Measurements from ENCODE around the gene PRKN. TPM values are rescaled to one million over a fixed set of nuclear protein-coding genes. Genes with fewer than 3 reads are reported as not detected.
"Not testable (repeated sequence)": the region's sequence is repeated elsewhere in the genome, so short reads cannot be mapped to it uniquely, and the experiment has no call there.

The PRKN gene
- total RNA-seq, 1 donor from 2014 or later = not detected

DNA sequence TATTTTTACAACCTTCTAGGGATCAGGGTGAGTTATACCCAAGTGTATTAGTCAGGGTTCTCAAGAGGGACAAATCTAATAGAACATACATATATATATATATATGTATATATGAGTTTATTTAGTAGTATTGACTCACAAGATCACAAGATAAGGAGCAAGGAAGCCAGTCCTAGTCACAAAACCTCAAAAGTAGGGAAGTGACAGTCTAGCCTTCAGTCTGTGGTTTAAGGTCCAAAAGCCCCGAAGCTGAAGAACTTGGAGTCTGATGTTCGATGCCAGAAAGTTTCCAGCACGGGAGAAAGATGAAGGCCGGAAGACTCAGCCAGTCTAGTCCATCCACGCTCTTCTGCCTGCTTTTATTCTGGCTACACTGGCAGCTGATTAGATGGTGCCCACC is 821.0 kb downstream of the PRKN start:
- peaks cover 2% of the 10 kb centered on the region for H3K27me3 Mint-ChIP-seq (ENCODE audit: insufficient read depth)
- H3K4me1 Mint-ChIP-seq (ENCODE audit: low read depth) = no peaks in the 10 kb centered on the region
- no peak overlapping the region for H3K4me3 Mint-ChIP-seq
- H3K27ac Mint-ChIP-seq = no peak overlapping the region
- DNase-seq (ENCODE audit: low spot score) = no peak
- H3K36me3 Mint-ChIP-seq (ENCODE audit: low read depth) = no peaks in the 10 kb centered on the region
- H3K9me3 Mint-ChIP-seq = no peaks in the 10 kb centered on the region
- intact Hi-C loops (cut with micrococcal nuclease) = no loop called here

DNA sequence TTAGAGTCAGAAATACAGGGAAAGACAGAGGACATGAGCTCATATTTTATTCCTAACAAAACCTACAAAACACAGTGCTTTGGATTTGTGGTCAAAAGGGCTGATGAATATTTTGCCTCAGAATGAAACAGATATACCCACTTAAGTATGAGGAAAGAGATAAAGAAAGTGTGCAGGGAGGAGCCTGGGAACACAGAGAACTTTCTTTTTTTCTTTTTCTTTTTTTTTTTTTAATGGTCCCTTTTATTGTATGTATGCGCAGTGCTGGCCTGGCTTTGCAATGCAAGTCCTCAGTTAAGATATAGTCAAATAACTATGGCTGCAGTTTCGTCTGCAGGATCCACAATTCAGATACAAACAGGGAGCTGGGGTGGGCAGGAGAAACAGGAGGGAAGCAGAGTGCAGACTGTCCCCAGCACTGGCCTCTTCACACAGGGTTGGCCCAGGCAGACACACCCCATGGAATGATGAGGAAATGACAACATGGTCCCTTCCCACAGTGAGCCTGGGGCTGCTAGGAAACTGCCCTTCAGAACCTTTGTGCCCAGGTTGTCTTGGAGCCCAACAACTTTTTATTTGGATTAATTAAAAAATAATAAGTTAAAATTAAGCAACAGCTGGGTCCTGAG is 823.9 kb downstream of the PRKN start:
- intact Hi-C loops (cut with micrococcal nuclease) = no loop called here
- peaks cover 2% of the 10 kb centered on the region for H3K27me3 Mint-ChIP-seq (ENCODE audit: insufficient read depth)
- H3K4me3 Mint-ChIP-seq = no peak overlapping the region
- no peaks in the 10 kb centered on the region for H3K36me3 Mint-ChIP-seq (ENCODE audit: low read depth)
- no peak for DNase-seq (ENCODE audit: low spot score)
- H3K4me1 Mint-ChIP-seq (ENCODE audit: low read depth) = no peaks in the 10 kb centered on the region
- H3K9me3 Mint-ChIP-seq = no peaks in the 10 kb centered on the region
- H3K27ac Mint-ChIP-seq = no peak overlapping the region

DNA sequence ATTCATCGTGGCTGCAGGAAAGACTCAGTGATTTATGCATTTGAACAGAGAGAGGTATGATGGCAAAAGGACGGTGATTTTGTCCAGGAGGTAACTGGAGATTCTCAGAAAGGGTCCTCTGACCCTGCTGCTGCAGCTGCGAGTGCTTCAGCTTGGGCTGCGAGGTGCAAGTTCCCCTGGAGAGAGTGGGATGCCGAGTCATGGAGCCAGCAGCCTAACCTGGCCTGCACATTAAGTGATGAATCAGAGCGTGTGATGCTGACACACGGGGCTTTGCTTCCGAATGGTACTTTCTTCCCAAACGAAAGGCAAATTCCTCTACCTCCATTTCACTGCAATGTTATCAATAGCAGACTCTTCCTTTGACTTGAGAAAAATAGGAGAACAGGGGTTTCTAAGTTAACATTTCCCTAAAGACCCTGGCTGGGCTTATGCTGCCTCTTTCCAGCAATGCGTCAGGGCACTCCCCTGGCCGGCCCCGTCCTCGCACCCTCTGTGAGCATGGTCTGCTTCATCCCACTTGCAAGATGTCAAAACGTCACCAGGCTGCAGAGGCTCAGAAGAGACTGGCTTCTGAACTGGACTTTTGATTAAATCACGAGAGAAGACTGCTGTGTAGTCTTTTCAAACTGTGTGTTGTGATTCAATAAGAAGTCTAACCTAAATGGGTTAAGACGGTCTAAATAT is 825.7 kb downstream of the PRKN start:
- Mint-ChIP-seq H3K27me3 (ENCODE audit: insufficient read depth) (peaks cover 2% of the 10 kb centered on the region), H3K27ac (no peak overlapping the region), H3K4me3 (no peak overlapping the region), H3K36me3 (ENCODE audit: low read depth) (no peaks in the 10 kb centered on the region), H3K4me1 (ENCODE audit: low read depth) (no peaks in the 10 kb centered on the region), H3K9me3 (no peaks in the 10 kb centered on the region)
- no peak for DNase-seq (ENCODE audit: low spot score)
- intact Hi-C loops (cut with micrococcal nuclease) = no loop called here

DNA sequence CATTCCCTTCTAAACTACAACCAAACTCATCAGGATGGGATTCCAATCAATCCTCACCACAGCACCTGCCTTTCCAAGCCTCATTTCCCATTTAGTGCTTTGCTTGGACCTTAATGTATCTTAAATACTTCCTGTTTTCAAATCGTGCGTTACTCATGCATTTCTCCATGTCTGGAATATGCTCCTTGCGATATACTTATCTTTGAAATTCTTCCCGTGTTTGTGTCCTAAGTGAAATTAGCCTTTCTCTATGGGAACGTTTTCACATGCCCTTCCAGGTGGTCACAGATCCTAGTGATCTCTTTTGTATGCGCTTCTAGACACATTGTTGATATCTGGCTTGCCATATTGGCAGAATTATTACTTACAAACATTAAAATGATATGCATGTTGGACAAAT is 833.1 kb downstream of the PRKN start:
- Mint-ChIP-seq H3K4me1 (ENCODE audit: low read depth) (no peaks in the 10 kb centered on the region), H3K36me3 (ENCODE audit: low read depth) (no peaks in the 10 kb centered on the region), H3K9me3 (no peaks in the 10 kb centered on the region)

DNA sequence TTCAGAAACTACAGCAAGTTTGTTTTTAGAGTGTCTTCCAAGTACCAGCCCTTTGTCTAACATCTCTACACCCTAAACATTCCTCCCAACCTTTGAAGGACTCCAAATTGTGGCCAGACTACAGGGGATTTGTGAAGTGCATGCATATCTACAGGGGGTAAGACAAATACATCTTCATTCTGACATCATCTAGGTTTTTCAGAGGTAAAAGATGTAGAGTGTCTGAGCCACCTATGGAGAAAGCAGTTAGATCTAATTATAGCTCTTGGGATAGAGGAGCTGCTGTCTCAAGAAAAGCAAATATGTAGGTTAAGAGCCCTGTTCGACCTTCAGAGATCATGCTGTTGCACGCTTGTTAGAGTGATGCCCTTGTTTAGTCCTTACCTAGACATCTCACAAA is 836.0 kb downstream of the PRKN start:
- H3K4me1 Mint-ChIP-seq (ENCODE audit: low read depth) = no peaks in the 10 kb centered on the region
- H3K9me3 Mint-ChIP-seq = no peaks in the 10 kb centered on the region
- no peak for DNase-seq (ENCODE audit: low spot score)
- intact Hi-C loops (cut with micrococcal nuclease) = no loop called here
- H3K4me3 Mint-ChIP-seq = no peak overlapping the region
- H3K27ac Mint-ChIP-seq = no peak overlapping the region
- H3K36me3 Mint-ChIP-seq (ENCODE audit: low read depth) = no peaks in the 10 kb centered on the region
- H3K27me3 Mint-ChIP-seq (ENCODE audit: insufficient read depth) = peaks cover 3% of the 10 kb centered on the region

More for the DNA sequence above, 833.1 kb downstream of the PRKN start:
- intact Hi-C loops (cut with micrococcal nuclease) = no loop called here
- peaks cover 3% of the 10 kb centered on the region for H3K27me3 Mint-ChIP-seq (ENCODE audit: insufficient read depth)
- H3K4me3 Mint-ChIP-seq = no peak overlapping the region
- no peak for DNase-seq (ENCODE audit: low spot score)
- no peak overlapping the region for H3K27ac Mint-ChIP-seq

DNA sequence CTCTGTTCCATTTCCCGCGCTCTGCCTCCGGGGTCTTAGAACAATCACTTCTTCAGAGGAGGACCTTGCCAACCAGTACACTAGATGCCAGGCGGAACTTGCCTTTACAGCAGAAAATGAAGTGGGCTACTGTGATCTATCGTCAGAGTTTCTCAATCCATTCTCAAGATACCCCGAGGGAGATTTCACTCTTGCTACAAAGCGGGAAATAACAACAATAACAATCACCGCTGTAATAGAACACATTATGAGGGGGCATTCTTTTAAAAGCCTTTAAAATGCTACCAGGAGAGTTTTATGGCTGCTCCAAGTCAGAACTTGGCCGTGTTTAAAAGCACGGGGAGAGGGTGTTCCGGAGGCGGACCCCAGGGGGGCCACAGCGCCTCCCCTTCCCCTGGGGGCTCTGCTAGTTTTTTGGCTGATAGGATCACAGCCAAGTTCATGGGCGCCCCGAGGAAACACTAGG is 836.7 kb downstream of the PRKN start:
- Mint-ChIP-seq H3K36me3 (ENCODE audit: low read depth) (no peaks in the 10 kb centered on the region), H3K4me1 (ENCODE audit: low read depth) (no peaks in the 10 kb centered on the region), H3K27me3 (ENCODE audit: insufficient read depth) (peaks cover 3% of the 10 kb centered on the region), H3K27ac (no peak overlapping the region), H3K9me3 (no peaks in the 10 kb centered on the region), H3K4me3 (no peak overlapping the region)
- intact Hi-C loops (cut with micrococcal nuclease) = no loop called here
- no peak for DNase-seq (ENCODE audit: low spot score)

DNA sequence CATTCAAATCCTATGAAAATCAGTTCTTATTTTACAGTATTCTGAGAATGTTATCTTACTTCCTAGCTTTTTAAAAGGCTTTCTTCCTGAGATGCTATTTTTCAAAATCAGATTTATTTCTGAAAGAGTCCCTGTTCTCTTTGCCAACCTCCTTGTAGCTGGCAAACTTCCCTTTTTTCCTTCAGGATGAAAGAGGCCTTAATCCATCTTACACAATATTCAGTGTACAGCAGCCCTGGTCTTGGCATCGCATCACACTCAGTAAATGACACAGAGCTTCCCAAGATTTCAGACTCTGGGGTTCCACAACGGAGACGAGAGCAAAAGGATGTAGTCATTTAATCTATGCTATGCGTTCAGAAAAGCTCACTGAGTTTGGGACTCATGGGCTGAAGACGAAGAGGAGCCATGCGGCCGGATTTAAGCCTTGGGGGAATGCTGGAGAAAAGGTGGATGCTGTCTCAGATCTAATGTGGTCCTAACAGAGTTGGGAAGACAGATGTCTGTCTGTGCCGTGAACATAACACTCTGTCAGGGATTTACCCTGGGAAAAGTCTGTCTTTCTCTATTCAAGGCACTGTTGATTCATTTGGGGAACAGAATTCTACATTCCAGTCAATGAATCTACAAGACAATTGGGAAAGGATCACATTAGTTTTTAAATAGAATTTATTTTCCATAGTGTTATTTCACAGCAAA is 837.3 kb downstream of the PRKN start:
- Mint-ChIP-seq H3K27me3 (ENCODE audit: insufficient read depth) (peaks cover 3% of the 10 kb centered on the region), H3K36me3 (ENCODE audit: low read depth) (no peaks in the 10 kb centered on the region), H3K9me3 (no peaks in the 10 kb centered on the region), H3K27ac (no peak overlapping the region), H3K4me1 (ENCODE audit: low read depth) (no peaks in the 10 kb centered on the region), H3K4me3 (no peak overlapping the region)
- no peak for DNase-seq (ENCODE audit: low spot score)
- intact Hi-C loops (cut with micrococcal nuclease) = no loop called here

DNA sequence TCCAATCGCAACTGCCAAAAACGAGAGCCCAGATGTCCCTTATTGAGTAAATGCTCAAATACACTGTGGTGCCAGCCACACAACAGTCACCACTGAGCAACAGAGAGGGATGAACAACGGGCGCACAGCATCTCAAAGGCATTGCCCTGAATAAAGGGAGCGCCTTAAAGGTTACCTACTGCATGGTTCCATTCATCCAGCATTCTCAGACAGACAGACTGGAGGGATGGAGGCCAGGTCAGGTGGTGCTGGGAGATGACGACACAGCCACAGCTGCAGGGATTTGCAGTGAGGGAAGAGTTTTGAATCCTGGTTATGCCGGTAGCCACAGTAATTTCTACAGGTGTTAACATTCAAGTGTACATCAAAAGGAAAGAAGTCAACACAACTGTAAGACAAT is 838.2 kb downstream of the PRKN start:
- Mint-ChIP-seq H3K36me3 (ENCODE audit: low read depth) (no peaks in the 10 kb centered on the region), H3K27me3 (ENCODE audit: insufficient read depth) (peaks cover 3% of the 10 kb centered on the region), H3K4me1 (ENCODE audit: low read depth) (no peaks in the 10 kb centered on the region), H3K27ac (no peak overlapping the region), H3K9me3 (no peaks in the 10 kb centered on the region), H3K4me3 (no peak overlapping the region)
- intact Hi-C loops (cut with micrococcal nuclease) = no loop called here
- no peak for DNase-seq (ENCODE audit: low spot score)

DNA sequence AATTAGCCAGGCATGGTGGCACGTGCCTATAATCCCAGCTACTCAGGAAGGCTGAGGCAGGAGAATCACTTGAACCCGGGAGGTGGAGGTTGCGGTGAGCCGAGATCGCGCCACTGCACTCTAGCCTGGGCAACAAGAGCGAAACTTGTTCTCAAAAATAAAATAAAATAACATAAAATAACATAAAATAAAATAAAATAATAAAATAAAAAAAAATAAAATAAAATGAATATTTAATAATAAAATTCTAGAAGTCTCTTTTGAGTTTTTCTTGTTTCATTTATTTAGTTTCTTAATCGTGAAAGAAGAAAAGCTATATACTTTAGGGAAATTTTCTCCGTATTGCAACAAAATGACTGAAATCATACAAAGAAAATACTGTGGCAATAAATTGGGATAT is 841.0 kb downstream of the PRKN start:
- H3K9me3 Mint-ChIP-seq; H3K4me3 Mint-ChIP-seq; H3K4me1 Mint-ChIP-seq (ENCODE audit: low read depth); H3K27me3 Mint-ChIP-seq (ENCODE audit: insufficient read depth); DNase-seq (ENCODE audit: low spot score); H3K36me3 Mint-ChIP-seq (ENCODE audit: low read depth); H3K27ac Mint-ChIP-seq; intact Hi-C loops (cut with micrococcal nuclease): not testable (repeated sequence)

DNA sequence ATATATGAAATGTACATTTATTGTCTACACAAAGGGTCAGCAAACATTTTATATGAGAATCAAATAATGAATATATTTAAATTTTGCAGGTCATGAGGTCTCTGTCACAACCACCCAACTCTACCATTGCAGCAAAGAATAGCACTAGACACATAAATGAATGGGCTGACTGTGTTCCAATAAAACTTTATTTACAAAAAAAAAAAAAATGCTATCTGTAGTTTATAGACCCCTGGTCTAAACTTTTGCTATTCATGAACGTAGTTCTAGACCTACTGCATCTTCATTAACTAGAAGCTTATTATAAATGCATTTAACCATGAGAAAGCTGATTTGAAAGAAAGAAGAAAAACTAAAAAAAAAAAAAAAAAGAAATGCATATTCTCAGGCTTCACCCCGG is 842.8 kb downstream of the PRKN start:
- DNase-seq (ENCODE audit: low spot score) = no peak
- no peak overlapping the region for H3K4me3 Mint-ChIP-seq
- H3K9me3 Mint-ChIP-seq = no peaks in the 10 kb centered on the region
- no peaks in the 10 kb centered on the region for H3K36me3 Mint-ChIP-seq (ENCODE audit: low read depth)
- H3K4me1 Mint-ChIP-seq (ENCODE audit: low read depth) = no peaks in the 10 kb centered on the region
- H3K27me3 Mint-ChIP-seq (ENCODE audit: insufficient read depth) = no peaks in the 10 kb centered on the region
- no peak overlapping the region for H3K27ac Mint-ChIP-seq
- intact Hi-C loops (cut with micrococcal nuclease) = no loop called here

DNA sequence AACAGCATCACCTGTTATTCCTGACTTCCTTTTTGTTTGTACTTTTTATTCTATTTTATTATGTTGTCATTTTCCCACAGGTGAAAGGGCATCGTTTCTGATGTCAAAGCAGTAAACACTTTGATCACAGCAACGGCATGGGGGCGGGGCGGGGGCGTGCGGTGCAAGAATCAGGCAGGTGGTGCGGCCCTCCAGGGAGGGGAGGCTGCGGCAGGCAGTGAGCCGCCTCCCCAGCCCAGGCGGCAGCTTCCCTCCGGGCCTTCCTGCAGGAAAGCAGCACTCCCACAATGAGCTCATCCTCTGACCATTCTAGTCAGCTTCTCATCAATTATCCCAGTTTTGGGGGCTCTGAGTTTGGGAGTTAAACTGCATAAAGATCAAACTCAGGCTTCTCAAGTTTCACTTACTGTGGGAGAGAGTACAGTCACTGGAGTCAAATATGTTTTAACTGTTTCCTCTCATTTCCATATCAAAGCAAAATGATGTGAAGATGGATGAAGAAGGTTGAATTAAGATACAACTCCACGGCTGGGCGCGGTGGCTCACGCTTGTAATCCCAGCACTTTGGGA is 845.3 kb downstream of the PRKN start:
- Mint-ChIP-seq H3K4me3 (no peak overlapping the region), H3K27ac (no peak overlapping the region), H3K36me3 (ENCODE audit: low read depth) (no peaks in the 10 kb centered on the region), H3K9me3 (no peaks in the 10 kb centered on the region), H3K27me3 (ENCODE audit: insufficient read depth) (no peaks in the 10 kb centered on the region), H3K4me1 (ENCODE audit: low read depth) (no peaks in the 10 kb centered on the region)
- DNase-seq (ENCODE audit: low spot score) = no peak
- intact Hi-C loops (cut with micrococcal nuclease) = no loop called here

DNA sequence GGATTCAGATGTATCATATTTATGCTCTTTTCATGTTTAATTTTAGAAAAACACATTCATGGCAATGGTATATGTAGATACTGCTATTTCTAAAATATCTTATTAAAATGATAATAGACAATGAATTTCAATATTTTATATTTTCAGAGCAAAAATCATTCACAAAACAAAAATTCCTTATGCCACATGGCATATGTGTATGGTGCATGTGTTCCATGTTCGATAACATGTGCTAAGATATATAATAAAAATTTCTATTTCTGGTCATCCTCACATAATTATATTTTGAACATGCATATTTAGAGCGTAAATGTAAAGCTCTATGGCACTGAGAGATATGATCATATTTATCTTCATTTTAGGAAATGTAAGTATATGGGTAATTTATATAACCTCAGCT is 847.5 kb downstream of the PRKN start:
- intact Hi-C loops (cut with micrococcal nuclease) = no loop called here
- Mint-ChIP-seq H3K9me3 (no peaks in the 10 kb centered on the region), H3K27me3 (ENCODE audit: insufficient read depth) (no peaks in the 10 kb centered on the region), H3K36me3 (ENCODE audit: low read depth) (no peaks in the 10 kb centered on the region), H3K4me1 (ENCODE audit: low read depth) (no peaks in the 10 kb centered on the region), H3K27ac (no peak overlapping the region), H3K4me3 (no peak overlapping the region)
- no peak for DNase-seq (ENCODE audit: low spot score)

DNA sequence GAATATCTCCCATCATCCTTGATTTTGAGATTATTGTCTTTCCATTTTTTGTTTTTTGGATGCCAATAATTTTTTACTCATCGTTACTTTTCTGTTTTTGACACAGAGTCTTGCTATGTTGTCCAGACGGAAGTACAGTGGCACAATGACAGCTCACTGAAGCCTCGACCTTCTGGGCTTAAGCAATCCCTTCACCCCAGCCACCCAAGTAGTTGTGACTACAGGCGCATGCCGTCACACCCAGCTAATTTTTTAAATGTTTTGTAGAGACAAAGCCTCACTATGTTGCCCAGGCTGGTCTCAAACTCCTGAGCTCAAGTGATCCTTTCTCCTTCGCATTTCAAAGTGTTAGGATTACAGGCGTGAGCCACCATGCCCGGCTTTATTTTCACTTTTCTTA is 851.3 kb downstream of the PRKN start:
- Mint-ChIP-seq H3K4me3 (no peak overlapping the region), H3K36me3 (ENCODE audit: low read depth) (no peaks in the 10 kb centered on the region), H3K4me1 (ENCODE audit: low read depth) (no peaks in the 10 kb centered on the region), H3K9me3 (no peaks in the 10 kb centered on the region), H3K27ac (no peak overlapping the region), H3K27me3 (ENCODE audit: insufficient read depth) (no peaks in the 10 kb centered on the region)
- DNase-seq (ENCODE audit: low spot score) = no peak
- intact Hi-C loops (cut with micrococcal nuclease) = no loop called here
